Measurements from ENCODE around the gene SNCAIP. TPM values are rescaled to one million over a fixed set of nuclear protein-coding genes. Genes with fewer than 3 reads are reported as not detected.
A peak's percentile ranks its signal among the peaks of the same experiment; 100 is the strongest.

The SNCAIP gene
- total RNA-seq, 4 donors from 2014 or later, result 11.5 to 36.3 (median 15.2) TPM

DNA sequence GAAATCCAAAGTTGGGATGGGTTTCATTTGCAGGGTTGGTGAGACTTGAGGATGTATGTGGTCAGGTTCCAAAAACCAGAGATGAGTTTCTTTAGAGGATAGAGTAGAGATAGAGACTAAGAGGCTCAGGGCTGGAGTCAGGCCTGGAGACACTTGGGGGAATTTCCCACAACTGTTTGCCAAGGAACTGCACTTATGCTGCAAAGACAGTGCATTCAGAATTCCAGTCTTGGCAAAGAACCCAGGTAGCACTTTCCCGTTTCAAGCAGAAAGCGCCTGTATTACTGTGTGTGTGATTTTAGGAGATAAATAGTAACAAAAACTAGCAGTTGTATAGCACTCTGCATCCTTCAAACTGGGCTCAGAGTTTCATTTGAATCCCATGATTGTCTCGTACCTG, 55.4 kb downstream of the SNCAIP start:
- ATAC-seq (ENCODE audit: low FRiP score) (no peak), DNase-seq (ENCODE audit: low spot score) (no peak)
- TF ChIP-seq, protein P1, sequence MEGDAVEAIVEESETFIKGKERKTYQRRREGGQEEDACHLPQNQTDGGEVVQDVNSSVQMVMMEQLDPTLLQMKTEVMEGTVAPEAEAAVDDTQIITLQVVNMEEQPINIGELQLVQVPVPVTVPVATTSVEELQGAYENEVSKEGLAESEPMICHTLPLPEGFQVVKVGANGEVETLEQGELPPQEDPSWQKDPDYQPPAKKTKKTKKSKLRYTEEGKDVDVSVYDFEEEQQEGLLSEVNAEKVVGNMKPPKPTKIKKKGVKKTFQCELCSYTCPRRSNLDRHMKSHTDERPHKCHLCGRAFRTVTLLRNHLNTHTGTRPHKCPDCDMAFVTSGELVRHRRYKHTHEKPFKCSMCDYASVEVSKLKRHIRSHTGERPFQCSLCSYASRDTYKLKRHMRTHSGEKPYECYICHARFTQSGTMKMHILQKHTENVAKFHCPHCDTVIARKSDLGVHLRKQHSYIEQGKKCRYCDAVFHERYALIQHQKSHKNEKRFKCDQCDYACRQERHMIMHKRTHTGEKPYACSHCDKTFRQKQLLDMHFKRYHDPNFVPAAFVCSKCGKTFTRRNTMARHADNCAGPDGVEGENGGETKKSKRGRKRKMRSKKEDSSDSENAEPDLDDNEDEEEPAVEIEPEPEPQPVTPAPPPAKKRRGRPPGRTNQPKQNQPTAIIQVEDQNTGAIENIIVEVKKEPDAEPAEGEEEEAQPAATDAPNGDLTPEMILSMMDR (IDR thresholded peaks at IDR 0.05), result no peak

DNA sequence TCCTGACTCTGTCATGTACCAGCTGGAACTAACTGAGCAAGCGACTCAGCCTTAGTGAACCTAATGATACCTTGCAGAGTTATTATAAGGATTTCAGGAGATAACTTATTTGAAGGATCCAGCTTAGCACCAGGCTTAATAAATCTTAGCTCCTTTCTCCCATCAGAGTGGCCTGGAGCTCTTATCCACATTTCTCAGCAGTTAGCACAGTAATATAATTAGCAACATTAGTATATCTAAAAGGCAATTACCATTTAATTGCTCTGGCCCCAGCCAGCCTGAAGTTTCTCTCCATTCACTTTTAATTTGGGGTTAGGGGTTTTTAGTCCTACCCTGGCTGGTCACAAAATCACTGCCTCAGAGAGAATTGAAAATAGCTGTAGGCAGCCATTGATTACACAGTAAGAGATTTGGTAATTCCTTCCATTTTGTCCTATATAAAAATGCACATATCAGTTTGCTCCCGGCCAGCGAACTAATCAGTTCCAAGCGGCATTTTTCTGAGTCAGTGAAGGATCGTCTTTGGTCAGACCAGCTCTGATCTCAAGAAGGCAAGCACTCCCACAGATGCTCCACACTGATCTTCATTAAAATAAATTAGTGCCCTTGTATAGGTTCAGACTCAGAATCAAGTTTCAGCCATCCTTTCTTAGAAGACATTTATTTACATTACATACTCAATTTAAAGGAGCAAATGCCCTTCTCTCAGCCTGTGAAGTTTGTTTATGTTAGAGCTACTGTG, 56.6 kb downstream of the SNCAIP start:
- TF ChIP-seq, protein P1 (IDR thresholded peaks at IDR 0.05), result no peak
- DNase-seq (ENCODE audit: low spot score) (no peak), ATAC-seq (ENCODE audit: low FRiP score) (peak; percentile 29)

DNA sequence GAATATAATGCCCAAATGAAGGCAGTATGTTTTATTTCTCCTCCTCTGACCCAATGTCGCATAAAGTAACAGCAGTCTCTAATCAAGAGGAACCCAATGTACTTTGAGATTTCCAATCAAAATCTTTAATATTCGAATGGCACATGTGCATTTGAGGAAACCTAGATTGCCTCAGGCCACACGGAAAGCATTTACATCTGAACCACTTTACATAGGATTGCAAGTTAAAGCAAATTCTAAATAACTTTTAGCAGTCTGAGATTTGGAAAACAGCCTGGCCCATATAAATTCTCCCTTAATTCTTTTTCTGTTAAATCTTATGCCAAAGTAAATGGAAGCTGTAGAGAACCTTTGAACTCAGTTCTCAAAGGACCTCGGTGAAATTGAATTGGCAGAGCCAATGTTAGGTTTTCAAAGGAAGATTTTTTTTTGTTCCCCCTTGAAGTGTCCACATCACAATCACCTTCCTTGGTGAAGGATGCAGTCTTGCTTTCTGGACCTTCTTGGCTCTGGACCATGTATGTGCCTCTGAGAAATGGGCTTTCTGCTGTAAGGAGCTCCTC, 57.3 kb downstream of the SNCAIP start:
- TF ChIP-seq, protein P1 (IDR thresholded peaks at IDR 0.05), result no peak
- ATAC-seq (ENCODE audit: low FRiP score) (no peak), DNase-seq (ENCODE audit: low spot score) (no peak)

DNA sequence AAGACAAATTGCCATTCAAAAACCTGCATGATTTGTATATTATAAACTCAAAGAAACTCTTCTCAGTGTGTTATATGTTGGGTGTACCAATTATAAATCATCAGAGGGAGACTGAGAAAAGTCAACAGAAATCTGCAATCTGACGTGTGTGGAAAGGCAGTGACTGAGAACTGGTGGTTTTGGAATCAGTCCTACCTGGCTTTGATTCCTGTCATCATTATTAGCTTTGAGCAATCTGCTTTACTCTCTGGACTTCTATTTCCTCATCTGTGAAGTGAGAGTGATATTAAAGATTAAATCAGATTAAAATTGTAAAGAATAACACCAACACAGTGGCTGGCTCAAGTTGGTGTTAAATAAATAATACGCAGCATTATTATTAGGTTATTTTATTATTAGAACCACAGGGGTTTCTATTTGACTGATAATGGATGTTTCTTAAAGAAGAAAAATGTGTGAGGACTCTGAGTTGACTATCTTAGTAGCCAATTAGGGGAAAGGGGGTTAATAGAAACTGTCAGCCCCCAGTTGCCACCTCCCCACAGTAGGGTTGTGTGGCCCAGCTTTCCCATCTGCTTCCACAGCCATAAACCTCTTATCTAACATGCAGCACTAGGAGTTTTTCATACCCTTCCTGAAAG, 59.6 kb downstream of the SNCAIP start:
- ATAC-seq (ENCODE audit: low FRiP score) (no peak), DNase-seq (ENCODE audit: low spot score) (no peak)
- TF ChIP-seq, protein P1 (IDR thresholded peaks at IDR 0.05), result no peak

DNA sequence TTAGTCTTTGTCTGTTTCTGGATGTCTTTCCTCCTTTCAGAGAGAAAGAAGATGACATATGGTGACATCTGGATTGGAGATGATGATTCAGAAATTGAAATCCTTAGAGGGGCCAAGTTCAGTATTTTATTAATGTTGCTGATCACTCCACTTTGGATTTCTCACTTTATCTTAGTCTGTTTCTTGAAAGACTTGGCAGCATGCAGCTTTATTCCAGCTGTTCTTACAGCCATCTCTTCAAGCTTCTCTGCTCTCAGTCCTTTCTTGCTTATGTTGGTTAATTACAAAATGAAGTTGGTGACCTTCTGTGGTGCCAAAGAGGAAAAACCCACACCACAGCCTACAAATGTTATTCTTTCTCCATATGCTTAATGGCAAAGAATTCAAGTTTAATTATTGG, 62.1 kb downstream of the SNCAIP start:
- TF ChIP-seq, protein P1 (IDR thresholded peaks at IDR 0.05), result no peak
- DNase-seq (ENCODE audit: low spot score) (no peak), ATAC-seq (ENCODE audit: low FRiP score) (no peak)

DNA sequence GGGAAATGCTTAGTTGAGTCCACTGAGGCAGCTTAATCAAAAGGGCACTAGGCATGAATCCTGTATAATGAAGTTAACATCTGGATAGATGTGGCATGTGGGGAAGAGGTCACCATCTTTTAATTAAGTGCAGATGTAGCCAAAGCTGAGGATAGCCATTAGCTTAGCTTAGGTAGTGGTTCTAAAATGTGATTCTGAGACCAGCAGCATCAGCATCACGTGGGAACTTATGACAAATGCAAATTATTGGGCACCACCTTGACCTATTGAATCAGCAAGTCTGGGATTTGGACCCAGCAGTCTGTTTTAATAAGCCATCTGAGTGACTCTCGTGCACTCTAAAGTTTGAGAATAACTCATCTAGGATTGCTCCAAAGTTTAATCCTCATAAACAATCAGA, 63.8 kb downstream of the SNCAIP start:
- no peak for ATAC-seq (ENCODE audit: low FRiP score)
- DNase-seq (ENCODE audit: low spot score), result no peak
- TF ChIP-seq, protein P1 (IDR thresholded peaks at IDR 0.05), result no peak

Measured in omental fat pad (tissue), 4 donors.